GM18499 (cell line): ENCODE data around the gene CACNA2D3.
"Not testable (repeated sequence)": the region's sequence is repeated elsewhere in the genome, so short reads cannot be mapped to it uniquely, and the experiment has no call there.

Source experiments
- ATAC-seq: cut with Tn5 transposase; IDR thresholded peaks from one replicate; pipeline ENCODE4 v1.9.1; 2021; ENCODE audit warnings: moderate number of reproducible peaks; ENCODE audit not compliant: insufficient read depth, unreplicated experiment

The CACNA2D3 gene

DNA sequence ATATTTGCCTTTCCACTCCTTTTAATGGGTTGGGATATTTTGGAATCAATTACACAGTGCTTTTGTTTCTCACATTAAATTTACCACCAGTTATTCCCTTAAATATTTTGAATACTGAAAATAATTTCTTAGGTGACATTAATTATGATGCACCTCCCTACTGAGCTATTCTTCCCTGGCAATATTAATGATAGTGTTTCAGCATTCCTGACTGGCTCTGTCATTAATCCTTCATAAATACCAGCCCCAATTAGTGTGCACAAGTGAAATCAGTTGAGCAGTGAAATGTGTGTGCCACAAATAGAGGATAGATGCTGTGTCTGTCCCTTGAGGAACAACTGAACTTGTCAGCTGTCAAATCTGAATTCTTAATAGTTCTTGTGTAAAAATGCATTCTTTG, 304.0 kb downstream of the CACNA2D3 start:
- ATAC-seq, result no peak

DNA sequence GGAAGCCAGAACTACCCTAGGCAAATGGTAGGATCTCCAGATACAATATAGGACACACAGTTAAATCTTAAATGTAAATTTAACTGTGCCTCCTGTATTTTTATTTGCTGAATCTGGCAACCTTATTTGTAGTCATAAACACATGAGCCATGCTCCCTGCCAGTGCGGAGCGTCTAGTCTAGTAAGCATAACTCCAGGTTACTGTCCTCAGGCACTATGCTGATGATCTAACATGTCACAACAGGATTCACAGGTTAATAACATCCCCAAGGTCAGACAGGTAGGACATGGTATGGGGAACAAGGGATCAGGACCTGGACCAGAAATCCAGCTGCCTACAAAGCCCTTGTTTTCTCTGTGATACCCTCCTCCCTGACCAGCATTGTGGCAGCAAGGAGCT, 305.1 kb downstream of the CACNA2D3 start:
- no peak for ATAC-seq

DNA sequence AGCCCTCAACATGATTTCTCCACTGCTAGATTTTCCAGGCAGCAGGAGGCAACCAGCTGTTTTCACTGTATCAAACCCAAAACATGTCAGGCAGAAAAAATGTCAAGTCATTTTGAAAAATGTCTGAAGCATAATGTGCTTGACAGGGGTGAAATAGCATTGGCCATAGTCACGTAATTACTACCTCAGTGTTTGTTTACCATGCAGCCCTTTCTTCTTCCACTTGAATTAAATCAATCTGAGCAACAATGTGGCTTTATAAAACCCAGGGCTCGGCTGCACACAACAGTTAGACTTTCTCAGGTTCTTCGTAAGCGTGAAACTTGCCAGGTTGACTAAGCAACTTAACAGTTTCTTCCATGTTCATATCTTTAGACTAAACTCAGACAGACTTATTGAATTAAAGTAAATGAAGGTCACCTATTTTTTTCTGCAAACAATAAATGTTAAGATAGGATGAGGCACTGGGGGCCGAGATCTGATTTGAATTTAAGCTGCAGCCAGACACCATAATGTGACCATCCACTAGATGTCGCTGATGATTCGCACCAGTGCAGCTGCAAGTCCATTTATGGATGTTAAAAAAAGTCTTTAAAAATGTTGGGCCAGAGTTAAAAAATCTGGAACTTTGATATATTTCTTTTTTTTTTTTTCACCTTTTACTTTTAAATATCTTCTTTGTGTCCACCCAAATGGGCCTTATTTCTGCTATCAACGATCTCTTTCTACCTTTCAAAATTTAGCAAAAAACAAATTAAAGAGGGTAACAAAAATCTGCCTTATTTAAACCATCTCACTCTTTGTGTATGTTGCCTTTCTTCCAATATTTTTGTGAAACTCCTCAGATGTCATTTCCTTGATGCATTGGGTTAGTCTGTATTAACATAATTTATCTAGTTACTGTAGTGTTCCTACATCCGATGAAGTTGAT, 305.9 kb downstream of the CACNA2D3 start:
- no peak for ATAC-seq

DNA sequence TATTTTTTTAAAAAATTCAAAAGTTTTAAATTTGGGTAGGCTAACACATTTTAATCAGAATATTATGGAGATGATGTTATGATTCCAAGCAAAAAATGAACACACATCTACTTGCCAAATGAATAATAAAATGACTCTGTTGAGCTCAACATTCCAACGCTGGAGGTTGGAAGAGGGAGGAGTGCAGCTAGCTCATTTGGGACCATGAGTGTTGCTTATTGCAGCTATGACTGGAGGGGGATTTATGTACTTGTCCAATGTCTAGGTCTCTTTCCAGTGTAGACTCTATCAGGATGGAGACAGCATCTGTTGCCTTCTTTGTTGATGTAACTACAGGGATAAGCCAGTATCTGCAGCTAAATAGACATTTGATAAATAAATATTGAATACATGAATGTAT, 310.6 kb downstream of the CACNA2D3 start:
- no peak for ATAC-seq

DNA sequence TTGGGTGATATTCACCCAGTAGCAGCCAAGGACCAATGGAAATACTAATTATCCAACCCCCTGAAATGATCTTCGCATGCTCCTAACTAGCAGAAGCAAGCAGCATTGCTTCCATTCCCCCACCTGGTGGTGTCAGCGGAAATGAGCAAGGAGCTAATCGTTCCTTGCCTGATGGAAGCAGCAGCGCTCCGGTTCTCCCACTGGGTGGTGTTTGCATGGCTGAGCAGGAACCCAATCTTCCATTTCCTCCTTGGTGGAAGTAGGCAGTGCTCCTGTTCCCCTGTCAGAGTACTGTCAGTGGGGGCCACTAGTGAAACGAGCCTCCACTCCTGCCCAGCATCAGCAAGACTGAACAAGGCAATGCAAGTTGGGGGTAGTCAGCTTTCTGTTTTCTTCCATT, 311.5 kb downstream of the CACNA2D3 start:
- ATAC-seq, result no peak

DNA sequence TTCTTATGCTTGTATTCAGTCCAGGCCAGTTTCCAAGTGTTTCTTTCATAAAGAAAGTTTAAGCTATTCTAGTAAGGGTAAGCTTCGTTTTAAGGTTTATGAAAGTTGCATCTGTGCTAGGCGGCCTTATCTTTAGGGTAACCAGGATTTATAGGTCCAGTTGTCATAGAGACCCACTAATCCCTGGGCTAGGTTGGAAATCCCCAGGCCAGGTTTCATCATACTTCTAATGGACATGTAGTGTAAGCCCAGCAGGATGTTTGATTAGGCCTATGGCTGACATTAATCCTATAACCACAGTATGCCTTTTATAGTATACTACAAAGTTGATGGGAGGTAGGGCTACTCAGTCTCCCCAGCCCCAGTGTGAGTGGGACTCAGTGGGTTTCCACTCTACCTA, 312.4 kb downstream of the CACNA2D3 start:
- ATAC-seq, result no peak

DNA sequence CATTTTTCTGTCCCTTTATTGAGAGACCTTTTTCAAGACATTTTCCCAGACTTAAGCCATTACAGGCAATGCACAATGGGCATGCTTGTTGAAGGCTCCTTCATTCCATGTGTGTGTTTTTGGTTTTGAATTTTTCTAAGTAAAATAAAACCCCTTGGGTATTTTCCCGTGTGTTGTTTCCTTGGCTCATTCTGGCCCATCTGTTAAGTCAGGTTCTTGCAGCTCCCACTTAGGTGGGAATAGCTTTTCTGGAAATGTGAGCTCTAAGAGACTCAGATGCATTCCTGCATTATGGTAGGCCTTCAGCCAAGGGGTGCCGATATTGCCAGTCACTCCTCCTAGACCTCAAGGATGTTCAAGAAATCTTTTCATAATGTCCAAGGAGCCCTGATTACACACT, 314.9 kb downstream of the CACNA2D3 start:
- no peak for ATAC-seq

DNA sequence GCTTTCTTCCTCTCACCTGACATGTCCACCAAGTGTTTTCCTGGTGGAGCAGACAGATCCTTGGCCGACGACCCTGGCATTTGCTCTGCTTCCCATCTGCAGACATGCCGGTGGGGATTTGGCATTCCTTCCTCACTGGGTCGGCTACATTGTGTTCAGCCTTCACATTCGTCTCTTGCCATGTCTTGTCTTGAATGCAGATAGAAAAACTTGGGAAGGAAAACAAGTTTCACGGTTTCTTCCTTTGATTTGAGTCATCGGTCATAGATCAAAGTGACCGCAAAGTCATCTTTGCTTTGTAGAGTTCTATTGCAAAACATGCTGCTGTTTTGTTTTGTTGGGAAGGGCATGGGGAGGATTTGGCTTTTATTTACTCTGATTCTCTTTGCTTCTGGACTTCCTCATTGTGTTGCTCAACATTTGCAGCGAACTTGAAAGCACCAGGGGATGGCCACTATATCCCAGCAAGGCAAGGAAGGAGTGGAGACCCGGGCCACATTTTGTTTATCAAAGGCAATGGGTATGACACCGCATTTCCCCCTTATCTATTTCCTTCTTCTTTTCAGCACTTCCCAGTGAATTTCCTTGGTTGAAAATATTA, 321.3 kb downstream of the CACNA2D3 start:
- no peak for ATAC-seq

DNA sequence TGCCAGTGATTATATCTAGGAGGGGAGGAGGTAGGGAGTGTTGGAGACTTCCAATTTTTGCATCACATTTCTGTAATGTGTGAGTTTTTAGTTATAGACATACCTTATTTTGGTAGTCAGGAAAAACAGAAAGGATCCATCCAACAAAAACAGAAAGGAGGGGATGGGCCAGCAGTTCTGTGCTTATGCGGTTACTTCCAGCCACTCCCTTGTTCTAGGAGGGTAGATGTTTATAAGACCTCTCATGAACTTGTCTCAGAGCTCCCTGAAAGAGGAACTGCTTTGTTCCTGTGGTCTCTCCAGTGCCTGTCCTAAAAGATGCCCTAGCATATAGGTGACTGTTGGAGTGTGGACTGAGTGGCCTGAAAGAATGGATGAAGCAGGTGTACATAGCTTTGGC, 323.3 kb downstream of the CACNA2D3 start:
- no peak for ATAC-seq

DNA sequence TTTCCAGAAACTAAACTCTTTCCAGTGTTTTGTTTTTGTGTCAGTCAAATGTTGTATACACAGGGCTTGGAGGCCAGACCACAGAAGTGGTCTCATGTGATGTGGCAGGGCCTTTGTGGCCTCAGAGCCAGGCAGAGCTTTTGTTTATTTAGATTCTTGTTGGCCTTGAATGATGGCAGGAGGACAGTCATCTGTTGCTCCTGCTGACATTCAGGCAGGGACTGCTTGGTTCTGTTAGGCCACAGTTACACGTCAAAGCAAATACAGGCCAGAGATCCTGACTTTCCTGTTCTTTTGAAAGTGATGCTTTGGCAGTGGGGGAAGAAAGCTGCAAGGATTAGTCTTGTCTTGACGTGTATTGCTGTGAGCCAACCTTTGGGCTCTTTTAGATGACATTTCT, 325.1 kb downstream of the CACNA2D3 start:
- ATAC-seq, result no peak

DNA sequence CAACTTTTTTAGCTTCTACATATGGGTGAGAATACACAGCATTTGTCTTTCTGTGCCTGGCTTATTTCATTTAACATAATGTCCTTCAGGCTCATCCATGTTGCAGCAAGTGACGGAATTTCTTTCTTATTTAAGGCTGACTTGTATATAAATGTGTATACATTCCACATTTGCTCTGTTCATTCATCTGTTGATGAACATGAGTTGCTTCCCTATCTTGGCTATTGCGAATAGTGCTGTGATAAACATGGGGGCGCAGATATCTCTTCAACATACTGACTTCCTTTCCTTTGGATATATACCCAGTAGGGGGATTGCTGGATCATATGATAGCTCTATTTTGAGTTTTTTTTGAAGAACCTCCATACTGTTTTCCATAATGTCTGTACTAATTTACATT, 332.5 kb downstream of the CACNA2D3 start:
- ATAC-seq, result no peak

DNA sequence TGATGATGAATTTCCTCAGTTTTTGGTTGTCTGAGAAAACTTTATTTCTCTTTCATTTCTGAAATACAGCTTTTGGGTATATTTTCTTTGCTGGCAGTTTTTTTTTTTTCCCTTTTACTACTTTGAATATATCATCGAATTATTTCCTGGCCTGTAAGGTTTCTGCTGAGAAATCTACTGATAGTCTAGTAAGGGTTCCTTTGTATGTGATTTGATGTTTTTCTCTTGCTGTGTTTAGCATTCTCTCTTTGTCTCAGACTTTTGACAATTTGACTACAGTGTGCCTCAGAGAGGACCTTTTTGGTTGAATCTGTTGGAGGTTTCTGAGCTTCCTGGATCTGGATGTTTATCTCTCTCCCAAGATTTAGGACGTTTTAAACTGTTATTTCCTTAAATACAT, 336.0 kb downstream of the CACNA2D3 start:
- ATAC-seq, result no peak

DNA sequence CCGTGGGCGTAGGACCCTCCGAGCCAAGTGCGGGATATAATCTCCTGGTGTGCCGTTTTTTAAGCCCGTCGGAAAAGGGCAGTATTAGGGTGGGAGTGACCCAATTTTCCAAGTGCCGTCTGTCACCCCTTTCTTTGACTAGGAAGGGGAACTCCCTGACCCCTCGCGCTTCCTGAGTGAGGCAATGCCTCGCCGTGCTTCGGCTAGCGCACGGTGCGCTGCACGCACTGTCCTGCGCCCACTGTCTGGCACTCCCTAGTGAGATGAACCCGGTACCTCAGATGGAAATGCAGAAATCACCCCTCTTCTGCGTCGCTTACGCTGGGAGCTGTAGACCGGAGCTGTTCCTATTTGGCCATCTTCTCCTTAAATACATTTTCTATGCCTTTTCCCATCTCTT, 342.2 kb downstream of the CACNA2D3 start:
- ATAC-seq, result not testable (repeated sequence)

DNA sequence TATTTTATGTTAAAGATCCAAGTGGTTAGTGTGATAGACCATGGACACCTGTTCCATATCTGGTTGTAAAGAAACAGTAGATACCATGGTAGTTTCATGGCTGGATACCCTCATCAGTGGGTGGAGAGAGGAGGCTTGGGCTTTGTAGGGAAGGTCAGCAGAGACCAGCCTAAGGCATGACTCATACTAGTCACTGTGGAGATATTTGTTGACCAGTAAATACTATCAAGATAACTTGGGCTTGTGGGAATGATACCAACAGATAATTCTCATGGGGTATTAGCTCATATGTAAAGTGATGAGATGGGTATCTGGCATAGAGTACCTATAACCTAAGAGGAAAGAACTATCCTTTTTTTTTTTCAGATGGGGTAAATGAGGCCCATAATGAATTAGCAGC, 354.5 kb downstream of the CACNA2D3 start:
- no peak for ATAC-seq

DNA sequence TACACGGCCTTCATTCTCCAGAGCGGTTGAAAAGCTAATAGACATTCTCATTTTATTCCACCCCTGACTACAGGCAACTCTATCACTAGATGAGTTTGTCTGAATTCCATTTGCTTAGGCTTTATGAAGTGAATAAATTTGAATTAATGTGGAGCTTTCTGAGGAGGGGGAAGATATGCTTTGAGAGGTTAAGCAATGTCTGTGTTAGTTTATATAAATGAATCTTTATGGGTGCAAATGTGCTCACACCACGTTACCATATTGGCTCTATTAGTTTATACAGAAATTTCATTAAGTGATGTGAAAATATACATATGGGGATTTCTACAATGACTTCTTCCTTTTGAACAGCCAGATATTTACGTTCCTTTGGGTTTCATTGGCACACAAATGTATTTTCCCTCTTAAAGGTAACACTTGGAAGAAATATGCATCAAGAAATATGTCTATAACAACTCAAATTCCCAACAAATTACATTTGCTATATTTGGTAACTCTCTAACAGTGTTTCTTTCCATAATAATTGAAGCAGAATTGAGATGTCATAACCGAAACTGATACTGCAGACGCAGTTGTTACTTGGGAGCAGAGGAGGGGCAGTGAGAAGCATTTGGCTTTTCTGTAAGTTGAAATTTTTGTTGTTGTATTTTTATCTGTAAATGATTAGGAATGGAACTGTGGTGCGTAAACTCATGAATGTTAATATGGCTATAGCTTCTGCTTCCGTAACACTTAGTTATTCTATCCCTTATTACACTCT, 359.4 kb downstream of the CACNA2D3 start:
- ATAC-seq, result no peak

DNA sequence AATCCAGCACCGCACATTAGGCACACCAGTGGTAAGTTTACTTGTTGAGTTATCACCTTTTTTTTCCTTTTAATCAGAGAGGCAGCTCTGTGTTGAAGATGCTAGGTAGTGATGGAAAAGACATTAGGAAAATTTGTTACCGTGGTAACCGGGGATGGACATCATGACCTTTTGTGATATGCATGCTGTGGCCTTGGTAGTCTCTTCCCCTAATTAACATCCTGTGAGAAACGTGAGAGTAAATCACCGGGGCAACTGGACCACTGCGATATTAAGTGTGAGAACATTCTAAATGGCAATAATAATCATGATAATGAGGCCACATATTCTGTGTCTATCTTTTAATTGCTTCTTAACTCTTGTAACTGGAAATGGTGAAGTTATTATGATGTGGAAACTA, 362.0 kb downstream of the CACNA2D3 start:
- ATAC-seq, result no peak

DNA sequence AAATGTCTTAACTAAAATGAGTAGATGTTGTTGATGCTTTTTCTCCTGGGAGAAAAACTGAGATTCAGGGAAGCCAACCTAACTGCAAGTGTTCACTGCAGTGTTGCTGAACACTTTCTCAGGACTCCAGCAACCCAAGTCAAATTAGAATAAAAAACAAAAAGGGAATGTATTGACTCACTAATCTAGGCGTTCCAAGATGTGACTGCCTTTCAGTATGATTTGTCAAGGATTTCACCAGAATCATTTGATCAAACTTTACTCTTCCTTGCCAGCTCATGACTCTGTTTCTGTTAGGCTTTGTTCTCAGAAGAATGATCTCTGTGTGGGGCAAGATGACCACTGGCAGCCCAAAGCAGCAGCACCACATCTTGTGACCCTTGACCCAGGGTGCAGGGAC, 364.0 kb downstream of the CACNA2D3 start:
- no peak for ATAC-seq

DNA sequence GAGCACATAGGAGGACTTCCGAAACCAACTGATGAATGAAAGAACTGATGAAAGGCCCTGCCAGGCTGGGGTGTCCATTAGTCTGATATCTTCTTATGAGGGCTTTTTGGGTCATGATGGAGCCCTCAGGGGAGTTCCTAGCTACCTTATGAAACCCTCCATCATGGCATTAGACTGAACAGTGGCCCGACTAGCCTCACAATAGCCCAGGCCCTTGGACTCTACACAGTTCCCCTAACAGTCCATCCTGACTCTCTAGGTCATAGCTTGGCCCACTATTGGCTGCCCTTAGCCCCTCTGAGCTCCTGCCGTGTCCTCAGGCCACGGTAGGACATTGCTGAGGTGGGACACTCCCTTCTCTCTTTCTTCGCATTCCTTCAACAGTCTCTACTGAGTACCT, 365.9 kb downstream of the CACNA2D3 start:
- no peak for ATAC-seq

DNA sequence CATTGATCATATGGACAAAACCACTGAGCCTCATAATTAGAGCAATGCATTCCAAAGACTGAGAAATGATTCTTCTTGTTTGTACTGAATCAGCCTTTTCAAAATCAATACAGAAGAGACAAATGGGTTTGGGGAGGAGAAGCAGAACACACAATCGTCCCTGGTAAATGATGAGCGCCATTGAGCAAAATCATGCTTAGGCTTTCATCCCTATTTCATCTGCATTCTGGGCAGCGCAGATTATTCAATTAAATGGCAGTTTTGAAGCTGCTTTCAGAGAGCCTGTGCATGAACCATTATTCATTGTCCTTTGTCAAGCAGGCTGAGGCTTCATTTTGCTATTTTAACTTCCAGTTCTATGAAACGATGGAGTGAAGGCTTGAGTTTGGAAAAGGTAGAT, 371.9 kb downstream of the CACNA2D3 start:
- ATAC-seq, result no peak

DNA sequence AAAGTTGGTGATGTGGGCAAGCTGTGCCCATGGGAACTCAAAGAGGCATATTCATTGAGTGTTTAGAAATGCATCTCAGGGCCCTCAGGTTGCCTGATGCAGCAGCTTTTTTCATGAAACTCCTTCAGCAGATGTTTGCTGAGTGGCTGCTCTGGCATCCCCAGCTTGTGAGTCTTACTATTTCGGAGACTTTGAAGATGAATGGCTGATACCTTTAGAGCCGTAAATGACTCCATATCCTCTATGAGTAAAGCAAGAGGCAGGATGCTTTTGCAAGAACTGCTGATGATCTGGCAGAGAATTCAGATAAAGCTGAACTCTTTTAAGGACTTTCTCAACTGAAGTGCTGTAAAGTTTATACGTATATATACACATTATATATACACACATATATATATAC, 384.3 kb downstream of the CACNA2D3 start:
- ATAC-seq, result no peak

DNA sequence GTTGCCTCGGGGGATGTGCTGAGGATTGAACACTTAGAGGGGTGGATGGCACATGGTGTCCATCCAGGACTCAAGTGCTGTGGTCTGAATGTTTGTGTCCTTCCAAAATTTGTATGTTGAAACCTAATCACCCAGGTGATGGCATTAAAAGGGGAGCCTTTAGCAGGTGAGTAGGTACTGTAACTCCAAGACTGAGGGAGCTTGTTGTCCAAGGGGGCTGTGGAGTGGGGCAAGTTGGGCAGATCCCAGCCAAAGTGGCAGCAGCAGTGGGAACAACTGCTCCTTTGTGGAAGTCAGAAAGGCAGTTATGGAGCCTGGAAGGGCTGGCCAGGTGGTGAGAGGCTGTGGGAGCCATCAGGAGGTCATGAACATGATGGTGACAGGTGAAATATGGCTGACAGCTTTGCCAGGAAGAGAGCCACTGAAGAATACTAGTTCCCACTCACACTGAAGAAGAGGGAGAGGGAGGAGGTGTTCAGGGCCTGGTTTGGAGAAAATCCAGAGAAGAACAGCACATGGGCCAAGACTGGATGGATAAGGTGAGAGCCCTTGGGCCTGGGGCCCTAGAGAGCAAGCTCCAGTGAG, 385.6 kb downstream of the CACNA2D3 start:
- no peak for ATAC-seq
